Measurements from ENCODE around the gene DPP6.
"Not testable (repeated sequence)": the region's sequence is repeated elsewhere in the genome, so short reads cannot be mapped to it uniquely, and the experiment has no call there.

DNA sequence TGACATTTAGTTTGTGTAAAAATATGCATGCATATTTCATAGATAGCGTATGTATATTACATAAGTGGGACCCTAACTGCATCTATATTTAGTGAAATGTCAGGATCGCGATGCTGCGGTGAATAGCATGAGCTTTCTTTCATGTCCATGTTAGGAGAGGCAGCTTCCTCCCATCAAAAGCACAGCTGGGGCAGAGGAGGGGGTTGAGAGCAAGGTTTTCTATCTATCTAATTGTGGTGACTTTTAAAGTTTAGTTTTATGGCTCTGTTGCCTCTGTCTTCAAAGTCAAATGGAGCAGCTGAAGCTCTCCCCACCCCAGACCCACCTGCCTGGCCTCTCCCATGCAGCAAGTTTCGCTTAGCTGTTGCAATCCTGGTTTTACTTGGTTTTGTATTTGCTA is 1.8 kb upstream of the DPP6 start:
- TF ChIP-seq, protein P1, sequence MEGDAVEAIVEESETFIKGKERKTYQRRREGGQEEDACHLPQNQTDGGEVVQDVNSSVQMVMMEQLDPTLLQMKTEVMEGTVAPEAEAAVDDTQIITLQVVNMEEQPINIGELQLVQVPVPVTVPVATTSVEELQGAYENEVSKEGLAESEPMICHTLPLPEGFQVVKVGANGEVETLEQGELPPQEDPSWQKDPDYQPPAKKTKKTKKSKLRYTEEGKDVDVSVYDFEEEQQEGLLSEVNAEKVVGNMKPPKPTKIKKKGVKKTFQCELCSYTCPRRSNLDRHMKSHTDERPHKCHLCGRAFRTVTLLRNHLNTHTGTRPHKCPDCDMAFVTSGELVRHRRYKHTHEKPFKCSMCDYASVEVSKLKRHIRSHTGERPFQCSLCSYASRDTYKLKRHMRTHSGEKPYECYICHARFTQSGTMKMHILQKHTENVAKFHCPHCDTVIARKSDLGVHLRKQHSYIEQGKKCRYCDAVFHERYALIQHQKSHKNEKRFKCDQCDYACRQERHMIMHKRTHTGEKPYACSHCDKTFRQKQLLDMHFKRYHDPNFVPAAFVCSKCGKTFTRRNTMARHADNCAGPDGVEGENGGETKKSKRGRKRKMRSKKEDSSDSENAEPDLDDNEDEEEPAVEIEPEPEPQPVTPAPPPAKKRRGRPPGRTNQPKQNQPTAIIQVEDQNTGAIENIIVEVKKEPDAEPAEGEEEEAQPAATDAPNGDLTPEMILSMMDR (IDR thresholded peaks at IDR 0.05), result not testable (repeated sequence)
- TF ChIP-seq POLR2A (IDR thresholded peaks at IDR 0.05), result not testable (repeated sequence)

Data from Peyer's patch (tissue), 4 donors.